GM23248 (cell line): ENCODE measurements around the gene NR2C2.

ENCODE experiments used
- EZH2 ChIP-seq: fragments of 200-600 bp; sonication (generic); IDR thresholded peaks from 2 replicates; pipeline ENCODE4 v1.6.1; 2018; ENCODE audit warnings: antibody characterized with exemption, mild to moderate bottlenecking; ENCODE audit not compliant: insufficient read depth, poor library complexity, severe bottlenecking
- EZH2phosphoT487 ChIP-seq: fragments of 200-600 bp; sonication (generic); IDR thresholded peaks from 2 replicates; pipeline ENCODE4 v1.6.1; 2018; ENCODE audit warnings: antibody characterized with exemption, moderate library complexity, mild to moderate bottlenecking, low read depth; ENCODE audit not compliant: insufficient read depth

- no peak for TF ChIP-seq EZH2phosphoT487
- no peak for TF ChIP-seq EZH2
Measured at GRCh38 chr3:14984581-14985113, 37.3 kb downstream of the NR2C2 start.
